GM19025 (cell line): ENCODE data around the gene OR5H14.
"Not testable (repeated sequence)": the region's sequence is repeated elsewhere in the genome, so short reads cannot be mapped to it uniquely, and the experiment has no call there.

ENCODE experiments used
- ATAC-seq: cut with Tn5 transposase; IDR thresholded peaks from one replicate; pipeline ENCODE4 v1.9.1; 2021; ENCODE audit warnings: mild to moderate bottlenecking, low read depth, moderate library complexity; ENCODE audit not compliant: unreplicated experiment

The OR5H14 gene

GRCh38 chr3:98147179-98147578 is at the start of gene OR5H14:
Gene OR5H14, plus strand, starts transcription at chr3:98147479. Its CDS starts 1,907 bp downstream, at chr3:98149386.
- ATAC-seq = no peak

DNA sequence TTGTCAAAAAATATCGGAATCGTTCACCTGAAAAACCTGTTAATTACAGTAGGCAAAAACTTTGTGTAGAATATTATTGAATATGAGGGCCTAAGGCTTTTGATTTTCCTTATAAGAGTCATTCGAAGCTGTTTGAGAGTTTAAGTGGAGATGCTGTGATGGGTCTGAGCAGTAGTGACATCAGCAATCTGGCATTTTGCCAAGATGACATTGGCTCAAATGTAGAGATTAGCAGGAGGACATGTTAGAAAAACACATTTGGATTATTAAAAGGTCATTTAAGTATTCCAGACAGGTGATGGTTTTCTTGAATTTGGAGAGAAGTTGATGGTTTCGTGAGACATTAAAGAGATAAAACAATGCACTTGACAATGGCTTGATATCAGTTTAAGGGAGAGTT is 47.4 kb upstream of the OR5H14 start:
- ATAC-seq = no peak

DNA sequence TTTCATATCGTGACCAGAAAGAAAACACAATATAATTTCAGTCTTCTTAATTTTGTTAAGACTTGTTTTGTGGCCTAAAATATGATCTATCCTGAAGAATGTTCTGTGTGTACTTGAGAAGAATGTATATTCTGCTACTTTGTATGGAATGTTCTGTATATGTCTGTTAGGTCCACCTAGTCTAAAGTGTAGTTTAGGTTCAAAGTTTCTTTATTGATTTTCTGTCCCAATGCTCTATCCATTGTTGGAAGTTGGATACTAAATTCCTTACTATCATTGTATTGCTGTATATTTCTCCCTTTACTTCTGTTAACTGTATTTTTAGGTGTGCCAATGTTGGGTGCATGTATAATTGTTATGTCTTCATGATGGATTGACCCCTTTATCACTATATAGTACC is 39.1 kb upstream of the OR5H14 start:
- no peak for ATAC-seq

GRCh38 chr3:98109807-98110549 is 37.3 kb upstream of the OR5H14 start:
- no peak for ATAC-seq

GRCh38 chr3:98110550-98110908 is 36.8 kb upstream of the OR5H14 start:
- no peak for ATAC-seq

DNA sequence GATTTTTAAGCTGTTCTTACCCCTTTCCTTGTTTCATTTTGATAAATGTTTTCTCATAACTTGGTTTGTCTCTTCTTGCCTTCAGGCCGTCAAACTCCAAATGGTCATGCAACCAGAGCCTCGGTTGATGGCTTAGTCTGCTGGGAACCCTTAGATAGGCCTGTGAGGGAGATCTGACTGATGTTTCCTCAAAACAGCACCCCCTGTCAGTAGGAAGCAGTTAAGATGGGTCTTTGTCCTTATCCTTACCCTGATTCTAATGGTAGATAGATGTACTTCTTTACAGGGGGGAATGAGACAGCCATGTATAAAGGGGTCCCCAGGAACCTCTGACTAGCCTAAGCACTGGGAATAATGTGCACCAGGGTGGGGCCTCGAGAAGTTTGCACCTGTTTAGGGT is 33.0 kb upstream of the OR5H14 start:
- ATAC-seq = no peak

GRCh38 chr3:98115717-98116116 is 31.6 kb upstream of the OR5H14 start:
- no peak for ATAC-seq

DNA sequence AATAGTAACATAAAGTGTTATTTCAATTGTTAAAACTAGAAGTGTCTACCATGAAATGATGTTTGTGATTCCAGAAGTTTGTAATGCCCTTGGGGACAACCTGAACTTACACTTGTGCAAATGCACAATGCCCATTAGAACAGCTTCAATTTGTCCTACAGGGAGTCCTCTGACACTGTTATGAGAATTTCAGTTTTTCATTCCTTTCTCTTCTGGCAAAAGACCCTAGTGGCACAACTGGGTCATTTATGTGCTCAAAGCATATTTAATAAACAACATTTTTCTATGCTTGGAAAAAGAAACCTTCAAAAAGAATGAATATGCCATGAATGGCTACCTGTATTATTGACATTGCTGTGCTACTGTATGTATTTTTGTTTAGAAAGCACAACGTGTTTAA is 16.9 kb upstream of the OR5H14 start, which contains the start of gene OR5H1:
TSS of gene OR5H1 (plus strand) at position 301 of the 400 bp plus-strand sequence. CDS start 1,977 bp downstream, outside the sequence.
- no peak for ATAC-seq

GRCh38 chr3:98136631-98137030 is 10.6 kb upstream of the OR5H14 start:
- ATAC-seq = no peak

DNA sequence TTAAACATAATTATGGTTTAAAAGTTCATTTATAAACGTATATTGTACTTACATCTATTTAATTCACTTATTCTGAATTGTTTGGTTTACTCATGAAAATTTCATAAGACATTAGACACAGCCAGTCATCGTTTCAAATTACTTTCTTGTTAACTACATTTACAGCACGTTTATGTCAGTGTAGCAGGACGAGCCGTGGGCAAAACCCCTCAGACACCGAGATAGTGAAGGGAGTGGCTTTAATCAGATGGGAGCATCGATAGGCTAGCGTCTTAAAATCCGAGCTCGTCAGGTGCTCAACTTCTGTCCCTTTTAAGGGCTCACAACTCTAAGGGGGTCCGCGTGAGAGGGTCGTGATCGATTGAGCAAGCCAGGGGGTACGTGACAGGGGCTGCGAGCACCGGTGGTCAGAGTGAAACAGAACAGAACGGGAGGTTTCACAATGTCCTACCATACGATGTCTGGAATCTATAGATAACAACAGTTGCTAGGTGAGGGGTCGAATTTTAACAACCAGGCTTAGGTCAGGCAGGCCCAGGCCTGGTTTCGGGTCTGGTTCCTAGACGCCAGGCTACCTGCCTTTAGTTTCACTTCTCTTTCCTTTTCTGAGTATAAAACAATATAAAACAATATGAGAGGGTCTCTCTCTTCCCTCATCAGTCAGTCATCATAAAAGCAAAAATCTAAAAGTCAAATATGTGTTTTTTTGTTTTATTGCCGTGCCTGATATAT is 9.3 kb upstream of the OR5H14 start:
- ATAC-seq = not testable (repeated sequence)

DNA sequence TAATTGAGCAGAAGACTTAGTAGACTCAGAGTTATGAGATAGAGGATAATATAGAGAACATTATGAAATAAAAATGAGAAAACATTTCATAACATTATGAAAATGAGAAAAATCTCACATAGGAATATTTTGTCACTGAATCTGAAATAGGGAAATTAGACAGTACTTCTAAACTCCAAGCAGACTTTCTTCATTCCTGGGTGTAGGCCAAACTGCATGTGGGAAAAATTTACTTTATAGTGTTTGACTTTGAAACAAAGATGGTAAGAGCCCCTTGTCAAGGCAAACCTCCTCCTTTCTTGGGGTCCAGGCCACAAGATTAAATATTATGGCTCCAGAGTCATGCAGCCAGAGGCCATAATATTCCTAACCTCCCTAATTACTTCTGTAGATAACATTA is 6.7 kb upstream of the OR5H14 start:
- ATAC-seq = no peak

DNA sequence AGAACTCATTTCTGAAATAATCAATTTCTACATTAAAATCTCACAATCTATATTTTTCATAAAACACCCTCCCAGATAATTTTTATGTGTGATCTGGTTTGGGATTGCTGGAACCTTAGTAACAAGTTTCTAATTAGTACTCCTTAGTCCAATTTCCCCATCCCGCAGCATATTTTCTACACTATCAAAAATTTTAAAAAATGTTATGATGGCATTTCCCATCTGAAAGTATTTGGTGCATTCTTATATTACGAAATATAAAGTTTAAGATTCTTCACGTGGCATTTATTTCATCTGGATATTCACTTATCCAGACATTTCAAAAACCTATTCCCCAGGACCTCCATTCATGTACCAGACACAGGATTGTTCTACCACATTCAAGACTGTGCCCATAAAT is 1.5 kb downstream of the OR5H14 start:
- no peak for ATAC-seq

DNA sequence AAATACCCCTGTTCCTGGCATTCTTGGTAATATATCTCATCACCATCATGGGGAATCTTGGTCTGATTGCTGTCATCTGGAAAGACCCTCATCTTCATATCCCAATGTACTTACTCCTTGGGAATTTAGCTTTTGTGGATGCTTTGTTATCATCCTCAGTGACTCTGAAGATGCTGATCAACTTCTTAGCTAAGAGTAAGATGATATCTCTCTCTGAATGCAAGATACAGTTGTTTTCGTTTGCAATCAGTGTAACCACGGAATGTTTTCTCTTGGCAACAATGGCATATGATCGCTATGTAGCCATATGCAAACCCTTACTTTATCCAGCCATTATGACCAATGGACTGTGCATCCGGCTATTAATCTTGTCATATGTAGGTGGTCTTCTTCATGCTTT is 2.2 kb downstream of the OR5H14 start:
- not testable (repeated sequence) for ATAC-seq

DNA sequence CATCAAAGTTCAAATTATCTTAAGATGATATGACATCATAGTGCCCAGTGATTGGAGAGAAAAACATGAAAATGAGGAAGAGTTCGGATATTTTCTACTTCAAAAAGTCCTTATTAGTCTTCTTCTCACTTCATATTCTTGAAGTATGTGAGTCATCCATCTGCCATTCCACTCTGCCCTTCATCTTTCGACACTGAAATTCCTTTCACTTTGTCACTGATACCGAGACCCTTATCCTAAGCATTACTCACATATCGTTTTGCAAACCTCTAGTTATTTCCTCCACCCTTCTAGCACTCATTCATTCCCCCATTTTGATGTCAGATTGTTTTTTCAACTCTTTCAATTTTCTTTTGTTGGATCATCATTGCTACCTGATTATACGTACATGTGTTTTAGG is 4.0 kb downstream of the OR5H14 start:
- ATAC-seq = no peak

GRCh38 chr3:98166396-98166795 is 19.1 kb downstream of the OR5H14 start, which contains the start of gene OR5H15:
Gene OR5H15, plus strand, starts transcription at chr3:98166696. Its CDS starts 2,004 bp downstream, at chr3:98168700.
- no peak for ATAC-seq

- no peak for ATAC-seq
These were observed 23.8 kb downstream of the OR5H14 start for GRCh38 chr3:98171071-98171470.

GRCh38 chr3:98172621-98173020 is 25.3 kb downstream of the OR5H14 start:
- ATAC-seq = no peak

DNA sequence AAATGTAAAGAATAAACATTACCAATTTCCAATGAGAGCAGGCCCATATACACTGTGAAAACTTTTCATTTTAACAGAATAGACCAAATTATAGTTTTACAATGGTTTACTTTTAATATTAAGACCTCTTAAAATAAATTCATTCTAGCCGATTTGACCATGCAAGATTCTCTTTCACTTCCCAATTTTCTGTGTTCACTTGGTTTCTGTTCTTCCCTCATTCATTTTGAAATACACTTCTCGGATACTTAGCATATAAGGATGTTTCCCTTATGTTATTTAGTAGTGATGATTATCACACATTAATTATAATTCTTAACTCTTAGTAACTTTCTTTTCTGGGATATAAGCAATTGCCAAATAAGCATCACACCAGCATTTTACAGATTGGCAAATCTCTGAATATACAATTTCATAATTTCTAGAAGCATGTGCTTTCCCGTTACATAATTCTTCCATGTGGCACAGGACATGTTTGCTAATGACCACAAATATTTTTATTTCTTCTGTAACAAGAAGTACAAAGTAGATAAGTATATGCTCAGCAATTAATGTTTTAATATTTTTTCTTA is 33.1 kb downstream of the OR5H14 start:
- ATAC-seq = no peak

GRCh38 chr3:98182196-98182595 is 34.9 kb downstream of the OR5H14 start:
- ATAC-seq = no peak

DNA sequence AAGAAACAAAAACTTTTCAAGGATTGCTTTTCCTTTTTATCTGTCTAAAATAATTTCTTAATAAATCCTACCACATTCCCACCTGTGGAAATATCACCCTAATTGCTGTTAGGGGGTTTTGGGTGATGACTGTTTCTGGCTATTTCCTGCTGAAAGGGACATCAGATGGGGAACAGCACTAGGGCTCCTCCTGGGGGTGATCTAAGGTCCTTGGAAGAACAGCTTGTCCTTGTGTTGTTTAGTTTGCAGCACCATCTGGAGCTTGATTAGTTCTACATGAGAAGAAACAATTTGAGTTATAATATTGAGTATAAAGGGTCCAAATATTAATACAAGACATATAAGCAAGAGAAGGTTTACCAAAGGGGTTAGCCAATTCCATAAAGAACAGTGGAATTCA is 37.9 kb downstream of the OR5H14 start:
- ATAC-seq = no peak

DNA sequence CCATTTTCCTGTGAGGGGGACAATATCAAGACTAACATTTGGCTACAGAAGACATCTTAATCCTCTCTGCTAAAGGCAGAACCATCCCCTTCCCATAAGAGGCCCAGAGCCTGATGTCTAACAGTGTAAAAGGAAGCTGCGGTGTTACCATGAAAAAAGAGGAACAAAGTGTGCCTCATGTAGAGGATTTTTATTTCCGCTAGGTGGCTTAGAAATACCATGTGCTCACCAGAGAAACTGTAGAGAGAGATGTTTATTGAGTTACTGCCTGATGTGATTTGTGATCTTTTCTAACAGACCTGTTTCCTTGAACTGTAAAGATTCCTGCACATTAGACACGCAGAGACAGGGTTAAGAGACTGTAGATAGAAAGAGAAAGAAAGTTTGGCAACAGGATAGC is 41.3 kb downstream of the OR5H14 start:
- no peak for ATAC-seq
